HL-60 (cell line): Measurements from ENCODE around the gene CDH6.

Experiments
- DNase-seq, 2 experiments: peaks; one replicate each; pipeline ENCODE4 v3.0.0-alpha.2; 2010 to 2020; ENCODE audit warnings: low read depth in 1 of 2, low spot score in 1 of 2
- H3K27ac ChIP-seq: fragments of 250-450 bp; sonication (Bioruptor Pico); replicated peaks from 2 replicates; pipeline ENCODE4 v1.5.1; 2020; ENCODE audit warnings: mild to moderate bottlenecking, moderate library complexity
- H3K27me3 ChIP-seq: fragments of 250-450 bp; sonication (Bioruptor Pico); 2 replicates; pipeline ENCODE4 v1.5.1; 2021; ENCODE audit warnings: mild to moderate bottlenecking, moderate library complexity; ENCODE audit not compliant: insufficient read depth, poor library complexity, severe bottlenecking
- H3K4me3 ChIP-seq: replicated peaks from 2 replicates; pipeline ENCODE4 v1.5.1; 2011; ENCODE audit warnings: mild to moderate bottlenecking, control low read depth, low read length; ENCODE audit not compliant: insufficient read depth
- CTCF ChIP-seq: IDR thresholded peaks from one replicate; pipeline ENCODE4 v1.5.1; 2011; ENCODE audit warnings: low read length, control low read depth, inconsistent platforms; ENCODE audit not compliant: insufficient read depth
- GABPA ChIP-seq: IDR thresholded peaks from 2 replicates; pipeline ENCODE4 v1.6.1; 2012; ENCODE audit warnings: low read depth
- POLR2AphosphoS5 ChIP-seq: IDR thresholded peaks from 2 replicates; pipeline ENCODE4 v1.6.1; 2012; ENCODE audit warnings: low read depth
- SPI1 ChIP-seq: IDR thresholded peaks from 2 replicates; pipeline ENCODE4 v1.6.1; 2012; ENCODE audit warnings: low read depth, mild to moderate bottlenecking, borderline replicate concordance
- TF ChIP-seq, protein P1 (sequence below): IDR thresholded peaks from 2 replicates; pipeline ENCODE4 v1.6.1; 2012; ENCODE audit warnings: low read depth; ENCODE audit not compliant: insufficient replicate concordance

Gene CDH6

DNA sequence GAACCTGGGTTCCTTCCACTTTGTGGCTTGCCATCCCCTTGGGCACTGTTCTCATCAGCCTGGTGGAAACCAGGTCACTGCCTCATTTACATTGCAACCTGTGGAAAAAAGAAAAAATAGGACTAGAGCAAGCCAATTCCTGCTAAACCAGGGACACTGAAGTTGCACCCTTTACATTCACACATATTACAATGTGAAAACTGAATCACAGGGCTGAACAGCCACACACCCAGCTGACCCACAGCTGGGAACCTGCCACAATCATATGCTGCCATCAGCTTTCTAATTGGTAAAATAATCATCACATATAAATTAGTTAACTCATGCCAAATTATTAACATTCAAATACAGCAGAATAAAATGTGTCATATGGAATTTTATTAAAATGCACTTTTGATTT, 94.5 kb downstream of the CDH6 start:
- Histone ChIP-seq H3K27me3 (no peaks in the 10 kb centered on the region), H3K27ac (no peak overlapping the region), H3K4me3 (no peak overlapping the region)
- TF ChIP-seq POLR2AphosphoS5: no peak
- no peak for TF ChIP-seq SPI1
- TF ChIP-seq, protein P1, sequence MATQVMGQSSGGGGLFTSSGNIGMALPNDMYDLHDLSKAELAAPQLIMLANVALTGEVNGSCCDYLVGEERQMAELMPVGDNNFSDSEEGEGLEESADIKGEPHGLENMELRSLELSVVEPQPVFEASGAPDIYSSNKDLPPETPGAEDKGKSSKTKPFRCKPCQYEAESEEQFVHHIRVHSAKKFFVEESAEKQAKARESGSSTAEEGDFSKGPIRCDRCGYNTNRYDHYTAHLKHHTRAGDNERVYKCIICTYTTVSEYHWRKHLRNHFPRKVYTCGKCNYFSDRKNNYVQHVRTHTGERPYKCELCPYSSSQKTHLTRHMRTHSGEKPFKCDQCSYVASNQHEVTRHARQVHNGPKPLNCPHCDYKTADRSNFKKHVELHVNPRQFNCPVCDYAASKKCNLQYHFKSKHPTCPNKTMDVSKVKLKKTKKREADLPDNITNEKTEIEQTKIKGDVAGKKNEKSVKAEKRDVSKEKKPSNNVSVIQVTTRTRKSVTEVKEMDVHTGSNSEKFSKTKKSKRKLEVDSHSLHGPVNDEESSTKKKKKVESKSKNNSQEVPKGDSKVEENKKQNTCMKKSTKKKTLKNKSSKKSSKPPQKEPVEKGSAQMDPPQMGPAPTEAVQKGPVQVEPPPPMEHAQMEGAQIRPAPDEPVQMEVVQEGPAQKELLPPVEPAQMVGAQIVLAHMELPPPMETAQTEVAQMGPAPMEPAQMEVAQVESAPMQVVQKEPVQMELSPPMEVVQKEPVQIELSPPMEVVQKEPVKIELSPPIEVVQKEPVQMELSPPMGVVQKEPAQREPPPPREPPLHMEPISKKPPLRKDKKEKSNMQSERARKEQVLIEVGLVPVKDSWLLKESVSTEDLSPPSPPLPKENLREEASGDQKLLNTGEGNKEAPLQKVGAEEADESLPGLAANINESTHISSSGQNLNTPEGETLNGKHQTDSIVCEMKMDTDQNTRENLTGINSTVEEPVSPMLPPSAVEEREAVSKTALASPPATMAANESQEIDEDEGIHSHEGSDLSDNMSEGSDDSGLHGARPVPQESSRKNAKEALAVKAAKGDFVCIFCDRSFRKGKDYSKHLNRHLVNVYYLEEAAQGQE: no peak
- TF ChIP-seq CTCF: no peak
- TF ChIP-seq GABPA: no peak
- DNase-seq: no peak

GRCh38 chr5:31289429-31289828, 95.9 kb downstream of the CDH6 start:
- no peak for DNase-seq
- Histone ChIP-seq H3K27ac (no peak overlapping the region), H3K27me3 (no peaks in the 10 kb centered on the region), H3K4me3 (no peak overlapping the region)
- TF ChIP-seq GABPA: no peak
- TF ChIP-seq CTCF: no peak
- TF ChIP-seq, protein P1: no peak
- no peak for TF ChIP-seq SPI1
- TF ChIP-seq POLR2AphosphoS5: no peak

DNA sequence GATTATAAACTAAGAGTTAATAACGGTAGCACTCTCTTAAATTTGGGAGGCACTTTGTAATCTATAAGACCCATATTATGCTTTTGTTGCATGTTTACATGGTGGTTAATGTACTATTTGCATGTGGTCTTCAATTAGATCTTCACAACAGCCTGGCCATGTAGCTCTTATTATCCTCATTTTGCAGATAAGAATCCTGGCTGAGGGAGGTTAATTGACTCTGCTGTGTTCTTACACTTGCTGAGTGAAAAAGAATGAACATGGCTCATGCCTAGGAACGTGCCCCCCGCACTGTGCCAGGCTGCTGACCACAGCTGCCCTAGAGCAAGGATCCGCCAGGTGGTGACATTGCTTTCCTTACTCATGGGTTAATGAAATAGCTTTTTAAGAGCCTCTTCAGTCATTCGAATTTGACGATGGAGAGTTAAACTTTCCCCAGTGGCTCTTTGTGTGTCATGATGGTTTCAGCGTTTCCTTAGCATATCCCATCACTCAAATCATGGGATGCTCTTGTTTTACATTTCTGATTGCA, 97.9 kb downstream of the CDH6 start:
- no peak for TF ChIP-seq GABPA
- TF ChIP-seq SPI1: no peak
- TF ChIP-seq POLR2AphosphoS5: no peak
- TF ChIP-seq, protein P1: no peak
- DNase-seq: no peak

More for the DNA sequence above, 97.9 kb downstream of the CDH6 start:
- Histone ChIP-seq H3K27ac (no peak overlapping the region), H3K27me3 (no peaks in the 10 kb centered on the region), H3K4me3 (no peak overlapping the region)
